ENCODE data around the gene PPT2.

The PPT2 gene

DNA sequence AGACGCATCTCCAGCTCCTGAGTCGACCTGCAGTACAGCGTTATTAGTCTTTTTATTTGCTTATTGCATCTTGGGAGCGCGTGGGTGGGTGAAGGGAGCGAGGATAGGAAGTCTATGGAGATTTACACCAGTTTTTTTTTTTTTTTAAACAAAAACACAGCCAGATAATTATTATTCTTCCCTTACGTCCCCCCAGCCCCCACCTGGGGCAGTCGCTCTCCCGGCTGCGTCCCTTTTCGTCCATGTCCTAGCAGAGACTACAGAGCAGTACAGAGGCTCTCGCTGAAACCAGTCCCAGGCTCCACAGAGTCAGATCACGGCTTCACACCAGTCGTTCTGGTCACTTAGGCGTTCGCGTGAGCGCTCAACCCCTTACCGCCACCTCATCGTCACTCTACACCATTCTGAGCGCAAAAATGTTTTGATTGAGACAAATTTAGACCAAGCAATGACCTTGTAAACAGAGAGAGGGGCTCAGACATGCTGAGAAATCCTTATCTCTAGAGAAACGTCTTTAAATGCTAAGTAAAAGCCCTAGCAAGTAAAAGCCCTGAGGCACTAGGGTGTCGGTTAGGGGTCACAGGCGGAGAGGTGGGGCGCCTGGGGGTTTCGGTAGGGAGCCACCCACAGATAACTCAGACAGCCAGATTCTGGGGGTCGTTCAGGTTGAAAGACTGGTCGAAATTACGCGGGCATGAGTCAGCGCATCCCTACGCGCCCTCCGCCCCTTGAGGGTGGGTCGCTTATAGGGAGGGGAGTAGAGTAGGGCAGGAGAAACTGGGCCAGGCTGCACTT lies 975 bp upstream of the PPT2 start:
- no peak for DNase-seq

DNA sequence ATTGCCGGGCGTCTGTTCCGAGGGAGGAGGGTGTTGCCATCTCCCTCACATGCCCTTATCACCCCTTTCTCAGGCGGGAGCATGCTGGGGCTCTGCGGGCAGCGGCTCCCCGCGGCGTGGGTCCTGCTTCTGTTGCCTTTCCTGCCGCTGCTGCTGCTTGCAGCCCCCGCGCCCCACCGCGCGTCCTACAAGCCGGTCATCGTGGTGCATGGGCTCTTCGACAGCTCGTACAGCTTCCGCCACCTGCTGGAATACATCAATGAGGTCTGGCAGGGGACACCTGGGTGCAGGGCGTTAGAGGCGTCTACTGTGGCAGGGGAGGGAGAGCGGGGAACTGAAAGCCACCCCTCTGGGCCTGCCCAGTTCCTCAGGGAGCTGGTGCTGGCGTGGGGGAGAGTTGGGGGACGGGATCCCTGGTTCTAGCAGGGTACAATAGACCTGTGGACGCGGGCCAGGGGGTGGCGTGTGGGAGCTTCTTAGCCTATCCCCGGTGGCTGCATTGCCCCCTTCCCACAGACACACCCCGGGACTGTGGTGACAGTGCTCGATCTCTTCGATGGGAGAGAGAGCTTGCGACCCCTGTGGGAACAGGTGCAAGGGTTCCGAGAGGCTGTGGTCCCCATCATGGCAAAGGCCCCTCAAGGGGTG lies 697 bp downstream of the PPT2 start:
- peak; percentile 60 to 69 for DNase-seq

GRCh38 chr6:32156891-32157290 lies 3.0 kb downstream of the PPT2 start:
- DNase-seq: no peak

DNA sequence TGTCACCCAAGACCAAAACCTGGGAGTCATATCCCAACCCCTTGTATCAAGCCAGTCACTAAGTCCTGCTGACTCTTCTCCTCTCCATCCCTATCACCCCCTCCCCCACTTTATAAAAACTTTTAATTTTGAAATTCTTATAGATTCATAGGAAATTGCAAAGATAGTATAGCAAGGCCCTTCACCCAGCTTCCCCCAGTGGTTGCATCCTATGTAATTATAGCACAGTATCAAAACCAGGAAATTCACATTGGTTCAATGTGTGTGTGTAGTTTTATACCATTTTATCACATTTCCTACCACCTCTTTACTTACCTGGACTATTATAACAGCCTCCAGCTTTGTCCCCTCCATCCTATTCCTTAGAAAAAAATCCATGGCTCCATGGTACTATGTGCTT lies 4.1 kb downstream of the PPT2 start:
- no peak for DNase-seq

DNA sequence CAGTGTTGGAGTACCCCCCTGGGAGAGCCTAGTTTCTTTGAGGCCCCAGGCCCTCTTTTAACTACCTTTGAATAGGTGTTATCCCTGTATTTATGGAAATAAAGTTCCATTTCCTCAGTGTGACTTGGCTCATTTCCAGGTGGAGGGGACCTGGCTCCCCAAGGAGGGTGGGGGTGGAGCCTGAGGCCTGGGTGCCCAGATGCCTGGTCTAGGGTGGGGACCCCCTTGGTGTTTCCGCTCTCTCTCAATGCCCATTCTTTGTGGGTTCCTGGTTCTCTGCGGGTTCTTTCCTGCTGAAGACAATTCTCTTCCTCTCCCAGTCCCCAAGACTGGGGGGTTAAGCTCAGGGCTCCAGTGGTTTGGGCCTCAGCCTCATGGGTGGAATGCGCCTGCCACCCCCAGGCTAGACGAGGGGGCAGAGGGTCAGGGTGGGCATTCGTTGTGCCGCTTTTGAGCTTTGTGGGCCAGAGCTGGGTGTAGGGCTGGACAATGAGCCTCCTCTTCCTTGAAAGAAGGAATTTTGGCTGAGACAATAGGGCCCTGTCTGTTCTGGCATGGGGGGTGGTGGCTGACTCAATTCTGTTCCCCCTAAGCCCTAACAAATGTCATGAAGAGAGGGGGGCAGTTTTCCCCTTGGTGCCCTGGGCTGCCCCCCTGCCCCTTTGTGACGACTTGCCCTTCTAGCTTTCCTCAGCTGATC lies 9.8 kb downstream of the PPT2 start:
- DNase-seq: no peak

DNA sequence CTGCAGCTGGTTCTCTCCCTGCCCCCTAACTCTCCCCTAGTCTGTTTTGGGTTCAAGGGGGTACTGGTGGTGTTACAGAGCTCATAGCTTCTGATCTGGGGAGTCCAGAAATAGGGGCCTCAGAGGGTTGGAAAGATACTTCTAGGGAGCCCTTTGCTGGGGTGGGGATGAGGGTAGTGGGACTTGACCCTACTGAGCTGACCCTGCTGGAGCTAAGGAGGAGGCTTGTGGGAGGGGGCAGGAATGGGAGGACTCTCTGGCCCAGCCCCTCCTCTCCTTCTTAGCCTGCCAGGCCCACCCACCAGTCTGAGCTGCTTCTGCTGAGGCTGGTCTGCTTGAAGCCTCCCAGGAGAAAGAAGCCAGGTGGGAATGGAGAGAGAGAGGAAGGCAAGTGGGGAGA lies 10.4 kb downstream of the PPT2 start, which contains the start of gene EGFL8:
Gene EGFL8 (plus strand): TSS at position 301 of the 400 bp plus-strand sequence. CDS start 1,571 bp downstream, outside the sequence.
- DNase-seq: no peak

- no peak for DNase-seq
Observed at GRCh38 chr6:32166411-32167061, 12.6 kb downstream of the PPT2 start.

DNA sequence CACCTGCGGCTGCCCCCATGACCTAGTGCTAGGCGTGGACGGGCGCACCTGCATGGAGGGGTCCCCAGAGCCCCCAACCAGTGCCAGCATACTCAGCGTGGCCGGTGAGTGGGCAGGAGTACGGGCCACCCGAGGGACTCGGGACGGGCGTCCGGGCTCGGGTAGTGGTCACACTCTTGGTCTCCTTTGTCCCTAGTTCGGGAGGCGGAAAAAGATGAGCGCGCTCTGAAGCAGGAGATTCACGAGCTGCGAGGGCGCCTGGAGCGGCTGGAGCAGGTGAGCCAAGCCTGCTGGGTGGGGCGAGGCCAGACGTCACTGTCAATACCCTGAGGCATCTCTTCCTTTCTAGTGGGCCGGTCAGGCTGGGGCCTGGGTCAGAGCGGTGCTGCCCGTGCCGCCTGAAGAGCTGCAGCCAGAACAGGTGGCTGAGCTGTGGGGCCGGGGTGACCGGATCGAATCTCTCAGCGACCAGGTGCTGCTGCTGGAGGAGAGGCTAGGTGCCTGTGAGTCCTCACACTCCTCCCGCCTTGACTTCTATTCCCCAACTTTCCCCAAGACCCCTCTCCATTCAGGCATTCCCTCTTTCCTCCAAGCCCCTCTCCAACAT lies 13.3 kb downstream of the PPT2 start:
- no peak for DNase-seq

DNA sequence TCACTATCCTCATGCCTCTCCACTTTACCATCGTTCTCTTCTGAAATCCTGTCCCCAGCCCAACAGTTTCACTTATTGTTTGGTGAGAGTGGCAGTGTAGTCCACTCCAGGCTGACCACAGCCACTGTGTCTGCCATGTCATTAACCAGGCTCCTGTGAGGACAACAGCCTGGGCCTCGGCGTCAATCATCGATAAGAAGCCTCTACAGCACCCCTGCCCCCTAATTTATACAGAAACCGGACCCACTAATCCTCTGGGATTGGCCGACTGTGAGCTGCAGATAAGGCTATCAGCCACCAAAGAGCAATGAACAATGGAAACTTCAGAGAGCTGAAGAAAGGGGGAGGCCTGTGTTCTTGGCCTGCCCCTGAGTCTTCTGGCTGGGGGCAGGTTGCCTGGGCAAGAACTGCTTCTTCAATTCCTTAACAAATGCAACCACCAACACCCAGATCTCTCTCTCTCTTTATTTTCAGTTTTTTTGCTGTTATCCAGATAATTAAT lies 13.9 kb downstream of the PPT2 start:
- no peak for DNase-seq

DNA sequence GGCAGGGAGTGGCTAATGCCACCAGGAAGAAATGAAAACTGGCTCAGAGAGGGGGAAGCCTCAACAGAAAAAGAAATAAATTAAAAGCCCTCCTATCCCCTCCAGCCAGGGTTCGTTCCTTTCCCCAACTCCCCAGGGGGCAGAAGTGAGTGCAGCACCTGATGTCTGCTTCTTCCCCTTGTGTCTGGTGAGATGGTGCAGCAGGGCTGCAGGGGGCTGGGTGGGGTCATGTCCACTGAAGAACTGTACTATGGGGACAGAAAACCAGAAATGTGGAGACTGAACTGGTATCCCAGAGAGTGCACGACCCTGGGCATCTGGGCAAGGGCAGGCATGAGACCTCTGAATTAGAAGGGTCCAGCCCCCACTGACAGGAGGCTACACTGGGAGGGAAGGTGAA lies 14.4 kb downstream of the PPT2 start:
- no peak for DNase-seq

DNA sequence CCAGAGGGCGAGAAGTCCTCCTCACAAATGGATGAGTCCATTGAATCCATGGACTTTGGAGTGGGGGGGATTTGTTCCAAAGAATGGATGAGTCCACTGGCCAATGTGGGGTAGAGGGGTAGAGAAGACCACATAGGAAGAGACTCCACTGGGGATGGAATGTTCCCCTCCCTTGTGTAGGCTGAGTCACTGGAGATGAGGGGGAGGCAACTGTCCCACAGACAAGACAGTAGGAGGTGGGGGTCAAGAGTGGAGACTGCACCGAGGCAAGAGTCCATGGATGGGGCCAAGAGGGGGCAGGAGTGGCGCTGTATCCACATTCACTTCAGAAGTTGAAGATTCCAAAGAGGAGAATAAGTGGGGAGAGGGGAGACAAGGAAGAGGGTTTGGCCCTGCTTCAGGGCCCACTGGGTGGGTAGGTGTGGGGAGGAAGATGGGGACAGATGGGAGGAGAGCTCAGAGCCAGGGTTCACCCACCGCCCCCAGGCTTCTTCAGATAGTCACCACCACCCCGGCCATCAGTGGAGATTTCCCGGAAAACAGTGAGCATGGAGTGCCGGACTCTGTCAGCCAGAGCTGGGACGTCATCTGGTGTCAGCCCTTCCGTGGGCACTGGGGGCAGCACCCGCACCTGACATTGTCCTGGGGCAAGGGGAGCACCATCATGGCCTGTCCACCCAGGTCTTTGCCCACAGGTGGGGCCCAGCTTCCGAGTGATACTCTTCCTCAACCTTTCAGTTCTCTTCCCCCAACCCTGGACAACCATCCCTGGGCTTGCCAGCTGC lies 15.1 kb downstream of the PPT2 start:
- DNase-seq: no peak

DNA sequence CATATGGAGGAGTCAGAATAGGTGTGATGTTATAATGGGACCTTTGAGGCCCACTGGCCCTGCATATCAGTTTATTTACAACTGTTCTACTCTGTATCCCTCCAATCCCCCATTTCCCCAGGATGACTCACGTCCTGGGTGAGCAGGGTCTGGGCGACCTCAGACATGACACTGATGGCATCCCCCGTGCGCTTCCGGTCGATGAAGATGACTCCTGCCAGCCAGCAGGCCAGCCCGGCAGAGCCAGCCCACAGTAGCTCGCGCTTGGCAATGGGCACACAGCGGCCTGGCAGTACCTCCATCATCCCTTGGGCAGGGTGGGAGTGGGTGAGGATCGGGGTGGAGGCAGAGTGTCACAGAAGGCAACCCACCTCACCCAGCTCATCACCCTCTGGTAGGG lies 16.4 kb downstream of the PPT2 start:
- no peak for DNase-seq

DNA sequence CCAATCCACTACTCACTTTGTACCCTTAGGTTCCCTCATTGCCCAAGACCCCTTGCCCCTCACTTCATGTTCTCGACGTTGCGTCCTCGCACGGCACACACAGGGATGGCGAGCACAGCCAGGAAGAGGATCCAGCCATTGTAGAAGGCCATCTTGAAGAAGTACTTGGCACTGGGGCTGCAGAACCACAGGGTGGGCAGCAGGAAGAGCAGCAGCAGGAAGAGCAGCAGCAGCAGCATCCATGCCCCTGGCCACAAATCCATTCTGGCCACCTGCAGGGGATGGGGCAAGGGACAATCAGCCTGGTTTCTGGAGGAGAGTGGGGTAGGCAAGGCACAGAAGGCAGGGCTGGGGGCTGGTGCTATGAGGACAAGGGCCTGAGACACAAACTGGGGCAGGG lies 17.3 kb downstream of the PPT2 start:
- no peak for DNase-seq

- peak in 1 of 2 experiments; percentile 21 for DNase-seq
Observed at GRCh38 chr6:32173051-32173727, 19.2 kb downstream of the PPT2 start.

- DNase-seq: no peak
Observed at GRCh38 chr6:32174416-32174815, 20.5 kb downstream of the PPT2 start.

DNA sequence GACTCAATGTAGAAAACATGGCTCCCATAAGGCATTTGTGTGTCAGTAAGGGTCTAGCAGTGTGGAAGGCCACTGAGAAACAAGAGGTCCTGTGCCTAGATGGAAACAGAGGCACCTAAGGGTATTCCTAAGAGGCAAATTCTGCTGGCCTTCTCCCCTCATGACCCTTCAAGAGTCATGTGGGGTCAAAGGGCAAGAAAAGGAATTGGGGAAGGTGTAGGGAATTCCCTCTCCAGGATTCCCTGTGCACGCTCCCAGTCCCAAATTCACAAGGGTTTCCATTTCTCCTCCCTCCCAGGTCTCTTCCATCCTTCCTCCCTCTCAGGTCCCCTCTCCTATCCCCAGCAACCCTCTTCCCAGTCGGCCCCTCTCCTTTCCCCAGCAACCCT lies 21.4 kb downstream of the PPT2 start:
- DNase-seq: no peak

- peak; percentile 93 to 94 for DNase-seq
Observed at GRCh38 chr6:32175711-32176475, 22.0 kb downstream of the PPT2 start, which contains the start of gene AGPAT1. Gene AGPAT1 (minus strand): TSS chr6:32176084. CDS start chr6:32171496, 4,588 bp downstream.

- no peak for DNase-seq
Observed at GRCh38 chr6:32176476-32177182, 22.7 kb downstream of the PPT2 start.

- DNase-seq: peak; percentile 55 to 59
Observed at GRCh38 chr6:32177183-32177787, 23.3 kb downstream of the PPT2 start.
